ENCODE data around the gene MRPS34.

The MRPS34 gene

DNA sequence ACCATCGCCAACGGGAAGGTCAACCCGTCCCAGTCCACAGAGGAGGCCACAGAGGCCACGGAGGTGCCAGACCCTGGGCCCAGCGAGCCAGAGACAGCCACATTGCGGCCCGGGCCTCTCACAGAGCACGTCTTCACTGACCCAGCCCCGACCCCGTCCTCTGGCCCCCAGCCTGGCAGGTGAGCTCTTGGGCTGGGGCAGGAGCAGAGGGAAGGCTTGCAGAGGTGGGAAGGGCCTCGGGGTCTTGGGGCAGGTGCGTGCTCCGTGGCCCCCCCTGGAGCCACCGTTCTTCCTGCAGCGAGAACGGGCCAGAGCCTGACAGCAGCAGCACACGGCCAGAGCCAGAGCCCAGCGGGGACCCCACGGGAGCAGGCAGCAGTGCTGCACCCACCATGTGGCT lies 6.7 kb downstream of the MRPS34 start:
- TF ChIP-seq SPI1 (IDR thresholded peaks at IDR 0.05; ENCODE audit: low read depth, low read length), result no peak
- no peak for TF ChIP-seq POLR2AphosphoS5 (IDR thresholded peaks at IDR 0.05; ENCODE audit: low read depth, low read length)
- no peak for TF ChIP-seq POLR2A (IDR thresholded peaks at IDR 0.05; ENCODE audit: low read depth, low read length)
- no peak for TF ChIP-seq POU2F2 (IDR thresholded peaks at IDR 0.05; ENCODE audit: low read depth, low read length)
- TF ChIP-seq PAX5 (IDR thresholded peaks at IDR 0.05; ENCODE audit: insufficient read depth, low read length, severe bottlenecking), result no peak
- TF ChIP-seq TAF1 (IDR thresholded peaks at IDR 0.05; ENCODE audit: low read depth, low read length), result no peak
- FAIRE-seq (no peak), DNase-seq (ENCODE audit: insufficient read length, low spot score) (no peak)

DNA sequence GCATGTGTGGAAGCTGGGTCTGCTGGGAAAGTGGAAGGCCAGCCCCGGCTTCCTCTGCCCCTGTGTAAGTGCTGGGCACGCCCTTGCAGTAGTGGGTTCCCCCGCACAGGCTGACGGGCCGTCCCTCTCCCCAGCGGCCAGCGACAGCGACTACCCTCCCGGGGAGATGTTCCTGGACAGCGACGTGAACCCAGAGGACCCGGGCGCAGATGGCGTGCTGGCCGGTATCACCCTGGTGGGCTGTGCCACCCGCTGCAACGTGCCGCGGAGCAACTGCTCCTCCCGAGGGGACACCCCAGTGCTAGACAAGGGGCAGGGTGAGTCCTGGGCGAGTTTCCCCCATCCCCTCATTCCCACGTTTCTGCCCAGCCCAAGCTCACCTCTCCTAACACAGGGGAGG lies 7.1 kb downstream of the MRPS34 start:
- FAIRE-seq (no peak), DNase-seq (ENCODE audit: insufficient read length, low spot score) (no peak)
- TF ChIP-seq POLR2A (IDR thresholded peaks at IDR 0.05; ENCODE audit: low read depth, low read length) (no peak), POLR2AphosphoS5 (IDR thresholded peaks at IDR 0.05; ENCODE audit: low read depth, low read length) (no peak), SPI1 (IDR thresholded peaks at IDR 0.05; ENCODE audit: low read depth, low read length) (no peak), PAX5 (IDR thresholded peaks at IDR 0.05; ENCODE audit: insufficient read depth, low read length, severe bottlenecking) (no peak), POU2F2 (IDR thresholded peaks at IDR 0.05; ENCODE audit: low read depth, low read length) (no peak), TAF1 (IDR thresholded peaks at IDR 0.05; ENCODE audit: low read depth, low read length) (no peak)

DNA sequence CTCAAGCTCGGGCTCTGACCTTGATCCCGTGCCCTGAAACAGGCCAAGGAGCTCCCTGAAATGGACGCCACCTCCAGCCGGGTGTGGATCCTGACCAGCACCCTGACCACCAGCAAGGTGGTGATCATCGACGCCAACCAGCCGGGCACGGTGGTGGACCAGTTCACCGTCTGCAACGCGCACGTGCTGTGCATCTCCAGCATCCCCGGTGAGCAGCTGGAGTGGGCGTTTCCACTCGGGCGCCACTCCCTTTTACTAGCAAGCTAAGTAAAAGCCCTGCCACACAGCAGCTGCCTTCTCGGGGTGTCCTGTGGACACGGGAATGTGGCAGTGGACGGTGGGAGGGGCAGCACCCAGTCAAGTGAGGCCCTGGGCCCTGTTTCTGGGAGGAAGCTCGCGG lies 8.0 kb downstream of the MRPS34 start:
- no peak for TF ChIP-seq POU2F2 (IDR thresholded peaks at IDR 0.05; ENCODE audit: low read depth, low read length)
- TF ChIP-seq PAX5 (IDR thresholded peaks at IDR 0.05; ENCODE audit: insufficient read depth, low read length, severe bottlenecking), result no peak
- no peak for TF ChIP-seq TAF1 (IDR thresholded peaks at IDR 0.05; ENCODE audit: low read depth, low read length)
- TF ChIP-seq SPI1 (IDR thresholded peaks at IDR 0.05; ENCODE audit: low read depth, low read length), result no peak
- no peak for TF ChIP-seq POLR2AphosphoS5 (IDR thresholded peaks at IDR 0.05; ENCODE audit: low read depth, low read length)
- no peak for TF ChIP-seq POLR2A (IDR thresholded peaks at IDR 0.05; ENCODE audit: low read depth, low read length)
- no peak for DNase-seq (ENCODE audit: insufficient read length, low spot score)
- FAIRE-seq, result no peak

GRCh38 chr16:1763521-1764511 lies 9.1 kb downstream of the MRPS34 start:
- no peak for TF ChIP-seq POLR2A (IDR thresholded peaks at IDR 0.05; ENCODE audit: low read depth, low read length)
- TF ChIP-seq SPI1 (IDR thresholded peaks at IDR 0.05; ENCODE audit: low read depth, low read length), result no peak
- no peak for TF ChIP-seq POU2F2 (IDR thresholded peaks at IDR 0.05; ENCODE audit: low read depth, low read length)
- TF ChIP-seq PAX5 (IDR thresholded peaks at IDR 0.05; ENCODE audit: insufficient read depth, low read length, severe bottlenecking), result no peak
- no peak for TF ChIP-seq TAF1 (IDR thresholded peaks at IDR 0.05; ENCODE audit: low read depth, low read length)
- TF ChIP-seq POLR2AphosphoS5 (IDR thresholded peaks at IDR 0.05; ENCODE audit: low read depth, low read length), result no peak
- no peak for DNase-seq (ENCODE audit: insufficient read length, low spot score)
- no peak for FAIRE-seq

DNA sequence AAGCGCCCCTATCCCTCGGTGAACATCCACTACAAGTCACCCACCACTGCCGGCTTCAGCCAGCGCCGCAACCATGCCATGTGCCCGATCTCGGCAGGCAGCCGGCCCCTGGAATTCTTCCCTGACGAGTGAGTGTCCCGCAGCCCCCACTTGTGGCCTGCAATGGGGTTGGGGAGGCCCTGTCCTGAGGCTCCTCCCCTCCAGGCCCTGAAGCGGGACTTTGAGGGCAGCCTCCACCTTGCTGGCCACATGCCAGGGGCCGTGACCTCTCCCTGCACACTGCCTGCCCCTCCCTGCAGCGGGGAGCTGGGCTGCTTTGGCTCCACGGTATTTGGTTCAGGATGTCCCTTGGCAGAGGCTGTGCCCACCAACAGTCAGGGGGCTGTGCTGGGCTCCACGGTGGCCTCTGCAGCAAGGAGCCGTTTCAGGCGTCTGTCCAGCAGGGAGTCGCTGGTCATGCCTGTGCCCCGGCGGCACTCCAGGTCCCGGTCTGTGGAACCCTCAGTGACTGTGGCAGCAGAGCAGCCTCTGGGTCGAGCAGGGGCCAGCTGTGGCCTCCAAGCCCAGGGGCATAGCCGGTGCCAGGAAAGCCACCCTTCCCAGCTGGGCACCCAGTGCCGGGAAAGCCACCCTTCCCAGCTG lies 9.9 kb downstream of the MRPS34 start:
- no peak for TF ChIP-seq SPI1 (IDR thresholded peaks at IDR 0.05; ENCODE audit: low read depth, low read length)
- no peak for TF ChIP-seq POLR2A (IDR thresholded peaks at IDR 0.05; ENCODE audit: low read depth, low read length)
- no peak for TF ChIP-seq PAX5 (IDR thresholded peaks at IDR 0.05; ENCODE audit: insufficient read depth, low read length, severe bottlenecking)
- no peak for TF ChIP-seq POLR2AphosphoS5 (IDR thresholded peaks at IDR 0.05; ENCODE audit: low read depth, low read length)
- TF ChIP-seq TAF1 (IDR thresholded peaks at IDR 0.05; ENCODE audit: low read depth, low read length), result no peak
- FAIRE-seq (no peak), DNase-seq (ENCODE audit: insufficient read length, low spot score) (no peak)

- DNase-seq (ENCODE audit: insufficient read length, low spot score) (no peak), FAIRE-seq (no peak)
- TF ChIP-seq TAF1 (IDR thresholded peaks at IDR 0.05; ENCODE audit: low read depth, low read length) (no peak), POLR2A (IDR thresholded peaks at IDR 0.05; ENCODE audit: low read depth, low read length) (no peak), SPI1 (IDR thresholded peaks at IDR 0.05; ENCODE audit: low read depth, low read length) (no peak), PAX5 (IDR thresholded peaks at IDR 0.05; ENCODE audit: insufficient read depth, low read length, severe bottlenecking) (no peak), POU2F2 (IDR thresholded peaks at IDR 0.05; ENCODE audit: low read depth, low read length) (no peak), POLR2AphosphoS5 (IDR thresholded peaks at IDR 0.05; ENCODE audit: low read depth, low read length) (no peak)
Measured at GRCh38 chr16:1762196-1762878, 10.6 kb downstream of the MRPS34 start.

DNA sequence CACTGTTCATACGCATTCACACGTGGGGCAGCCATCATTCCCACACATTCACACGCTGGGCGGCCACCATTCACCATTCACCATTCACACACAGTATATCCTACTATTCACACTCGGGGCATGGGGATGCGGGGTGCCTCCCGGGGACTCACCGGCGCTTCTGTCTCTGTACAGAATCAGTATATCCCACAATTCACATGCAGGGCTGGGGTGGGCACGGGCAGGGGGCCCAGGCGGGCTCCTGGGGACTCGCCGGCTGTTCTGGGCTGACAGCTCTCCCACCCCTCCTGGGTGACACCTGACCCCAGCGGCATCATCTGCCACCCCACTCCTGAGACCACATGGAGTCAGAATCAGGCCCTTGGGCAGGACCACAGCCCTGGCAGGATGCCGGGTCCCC lies 11.2 kb downstream of the MRPS34 start:
- TF ChIP-seq TAF1 (IDR thresholded peaks at IDR 0.05; ENCODE audit: low read depth, low read length), result no peak
- no peak for TF ChIP-seq POLR2A (IDR thresholded peaks at IDR 0.05; ENCODE audit: low read depth, low read length)
- TF ChIP-seq POU2F2 (IDR thresholded peaks at IDR 0.05; ENCODE audit: low read depth, low read length), result no peak
- no peak for TF ChIP-seq PAX5 (IDR thresholded peaks at IDR 0.05; ENCODE audit: insufficient read depth, low read length, severe bottlenecking)
- TF ChIP-seq SPI1 (IDR thresholded peaks at IDR 0.05; ENCODE audit: low read depth, low read length), result no peak
- no peak for TF ChIP-seq POLR2AphosphoS5 (IDR thresholded peaks at IDR 0.05; ENCODE audit: low read depth, low read length)
- DNase-seq (ENCODE audit: insufficient read length, low spot score) (no peak), FAIRE-seq (no peak)

DNA sequence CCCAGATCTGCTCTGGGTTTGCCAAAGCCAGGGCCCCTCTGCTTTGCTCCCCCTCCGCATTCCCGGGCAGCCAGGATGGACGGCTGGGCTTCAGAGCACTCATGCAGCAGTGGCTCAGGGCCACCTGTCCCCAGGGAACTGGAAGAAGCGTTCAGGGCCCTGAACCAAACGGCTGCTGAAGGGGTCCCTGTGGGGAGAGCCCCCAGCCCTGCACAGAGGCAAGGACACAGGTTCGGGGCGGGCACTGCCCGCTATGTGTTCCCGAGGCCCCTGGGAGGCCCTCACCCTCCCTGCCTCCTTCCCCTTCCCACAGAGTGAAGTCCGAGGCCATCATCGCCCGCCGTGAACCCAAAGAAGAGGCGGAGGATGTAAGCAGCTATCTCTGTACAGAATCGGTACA lies 12.0 kb downstream of the MRPS34 start:
- DNase-seq (ENCODE audit: insufficient read length, low spot score), result no peak
- TF ChIP-seq POLR2A (IDR thresholded peaks at IDR 0.05; ENCODE audit: low read depth, low read length) (no peak), POLR2AphosphoS5 (IDR thresholded peaks at IDR 0.05; ENCODE audit: low read depth, low read length) (no peak), POU2F2 (IDR thresholded peaks at IDR 0.05; ENCODE audit: low read depth, low read length) (no peak), TAF1 (IDR thresholded peaks at IDR 0.05; ENCODE audit: low read depth, low read length) (no peak), SPI1 (IDR thresholded peaks at IDR 0.05; ENCODE audit: low read depth, low read length) (no peak), PAX5 (IDR thresholded peaks at IDR 0.05; ENCODE audit: insufficient read depth, low read length, severe bottlenecking) (no peak)
- FAIRE-seq, result no peak

GRCh38 chr16:1759511-1759910 lies 13.4 kb downstream of the MRPS34 start:
- FAIRE-seq, result no peak
- no peak for TF ChIP-seq SPI1 (IDR thresholded peaks at IDR 0.05; ENCODE audit: low read depth, low read length)
- no peak for TF ChIP-seq POLR2A (IDR thresholded peaks at IDR 0.05; ENCODE audit: low read depth, low read length)
- TF ChIP-seq TAF1 (IDR thresholded peaks at IDR 0.05; ENCODE audit: low read depth, low read length), result no peak
- no peak for TF ChIP-seq POLR2AphosphoS5 (IDR thresholded peaks at IDR 0.05; ENCODE audit: low read depth, low read length)
- TF ChIP-seq PAX5 (IDR thresholded peaks at IDR 0.05; ENCODE audit: insufficient read depth, low read length, severe bottlenecking), result no peak
- no peak for TF ChIP-seq POU2F2 (IDR thresholded peaks at IDR 0.05; ENCODE audit: low read depth, low read length)
- no peak for DNase-seq (ENCODE audit: insufficient read length, low spot score)

Data from GM12891 (cell line).